GM19193 (cell line): ENCODE measurements around the gene PCK1.

Experiments used
- POLR2A ChIP-seq: IDR thresholded peaks from 4 replicates; pipeline ENCODE4 v1.6.1; 2011; ENCODE audit not compliant: insufficient read depth, insufficient read length; ENCODE audit errors: extremely low read depth

PCK1 gene

DNA sequence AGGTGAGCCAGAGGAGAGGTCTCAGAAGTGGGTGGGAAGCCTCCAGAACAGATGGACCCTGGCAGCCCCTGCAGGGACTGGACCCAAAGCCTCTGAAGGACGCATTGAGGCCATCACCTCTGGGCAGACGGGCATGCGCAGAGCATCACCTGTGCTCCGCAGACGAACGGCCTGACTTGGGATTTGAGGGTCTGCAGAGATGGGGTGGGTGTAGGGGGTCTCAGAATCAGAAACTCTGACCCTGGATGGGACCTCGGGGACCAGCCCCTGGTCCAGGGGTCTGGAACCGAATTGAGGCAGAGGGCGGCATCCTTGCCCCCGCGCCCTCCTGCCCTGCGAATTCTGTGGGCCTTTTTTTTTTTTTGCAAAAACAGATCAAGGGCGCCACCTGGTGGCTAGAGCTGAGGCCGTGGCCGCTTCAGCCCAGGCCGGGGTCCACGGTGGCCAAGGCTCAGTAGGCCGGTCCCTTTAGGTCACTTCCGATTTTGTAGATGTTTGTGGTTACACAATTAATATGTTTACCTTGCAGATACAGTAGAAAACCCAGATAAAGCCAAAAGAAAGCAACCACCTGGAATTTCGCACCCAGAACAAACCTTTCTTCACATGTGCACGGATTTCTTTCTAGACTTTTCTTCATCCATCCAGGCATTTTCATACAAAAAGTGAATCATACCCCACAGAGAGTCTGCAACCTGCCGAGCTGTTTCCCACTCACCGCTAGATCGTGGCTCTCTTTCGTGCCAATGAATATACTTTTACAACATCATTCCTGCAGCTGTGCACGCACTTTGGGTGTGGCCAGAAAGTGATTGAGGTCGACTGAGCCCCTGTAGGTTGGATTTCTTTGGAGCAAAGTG lies 33.4 kb downstream of the PCK1 start:
- no peak for TF ChIP-seq POLR2A

DNA sequence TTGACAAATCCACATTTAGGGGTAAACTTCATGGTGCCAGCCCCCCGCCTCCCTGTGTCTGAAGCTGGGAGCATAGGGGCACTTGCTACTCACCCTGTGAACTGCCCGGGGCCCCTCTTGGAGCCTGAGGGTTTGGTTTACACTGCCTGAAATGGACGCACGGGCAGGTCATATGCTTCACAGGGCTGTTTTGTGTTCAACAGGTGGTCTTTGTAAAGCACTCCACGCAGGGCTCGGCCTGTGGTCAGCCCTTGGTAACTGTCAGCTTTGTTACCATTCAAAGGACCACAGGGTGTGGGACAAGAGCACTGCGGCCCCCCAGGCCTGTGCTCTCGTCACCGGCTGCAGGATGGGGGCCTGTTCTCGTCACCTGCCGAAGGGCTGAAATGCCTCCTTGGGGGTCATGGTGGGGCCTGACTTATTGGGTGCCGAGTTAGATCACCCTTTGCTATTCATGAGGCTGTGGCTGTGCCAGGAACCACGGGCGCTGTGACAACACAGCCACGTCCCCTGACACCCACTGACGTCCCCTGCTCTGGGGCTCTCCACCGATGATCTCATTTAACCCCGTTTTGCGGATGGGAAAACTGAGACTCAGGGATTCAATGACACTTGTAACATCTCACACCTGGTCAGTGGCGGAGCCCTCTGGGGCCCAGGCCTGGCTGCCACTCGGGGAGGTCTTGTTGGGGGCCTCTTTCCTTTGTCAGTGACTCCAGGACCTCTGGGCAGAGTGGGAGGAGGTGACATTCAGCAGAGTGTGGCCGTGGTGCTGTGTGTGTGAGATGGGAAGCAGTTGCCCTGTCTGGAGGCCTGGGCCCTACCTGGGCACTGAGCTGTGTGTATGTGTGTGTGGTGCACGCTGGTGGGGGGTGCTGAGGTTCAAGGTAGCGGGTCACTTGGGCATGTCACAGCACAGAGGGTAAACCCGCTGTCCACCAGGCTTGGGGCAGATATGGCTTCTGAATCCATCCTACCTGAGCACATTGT lies 34.4 kb downstream of the PCK1 start:
- no peak for TF ChIP-seq POLR2A

DNA sequence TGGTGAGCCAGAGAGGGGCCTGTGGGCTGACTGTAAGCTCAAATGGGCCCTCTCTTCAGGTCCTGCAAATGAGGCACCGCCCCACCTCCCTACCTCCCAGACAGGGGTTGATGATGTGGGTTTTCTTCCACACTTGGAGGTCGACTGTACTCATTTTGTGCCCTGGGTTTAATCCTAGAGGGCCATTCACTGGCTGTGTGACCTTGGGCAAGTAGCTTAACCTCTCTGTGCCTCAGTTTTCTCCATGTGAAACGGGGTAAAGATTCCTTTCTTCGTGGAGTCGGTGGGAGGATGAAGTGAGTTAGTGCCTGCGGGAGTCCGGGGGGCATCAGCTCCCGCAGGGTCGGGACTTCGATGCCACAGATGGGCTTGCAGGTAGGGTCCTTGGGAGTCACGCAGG lies 35.4 kb downstream of the PCK1 start:
- no peak for TF ChIP-seq POLR2A

DNA sequence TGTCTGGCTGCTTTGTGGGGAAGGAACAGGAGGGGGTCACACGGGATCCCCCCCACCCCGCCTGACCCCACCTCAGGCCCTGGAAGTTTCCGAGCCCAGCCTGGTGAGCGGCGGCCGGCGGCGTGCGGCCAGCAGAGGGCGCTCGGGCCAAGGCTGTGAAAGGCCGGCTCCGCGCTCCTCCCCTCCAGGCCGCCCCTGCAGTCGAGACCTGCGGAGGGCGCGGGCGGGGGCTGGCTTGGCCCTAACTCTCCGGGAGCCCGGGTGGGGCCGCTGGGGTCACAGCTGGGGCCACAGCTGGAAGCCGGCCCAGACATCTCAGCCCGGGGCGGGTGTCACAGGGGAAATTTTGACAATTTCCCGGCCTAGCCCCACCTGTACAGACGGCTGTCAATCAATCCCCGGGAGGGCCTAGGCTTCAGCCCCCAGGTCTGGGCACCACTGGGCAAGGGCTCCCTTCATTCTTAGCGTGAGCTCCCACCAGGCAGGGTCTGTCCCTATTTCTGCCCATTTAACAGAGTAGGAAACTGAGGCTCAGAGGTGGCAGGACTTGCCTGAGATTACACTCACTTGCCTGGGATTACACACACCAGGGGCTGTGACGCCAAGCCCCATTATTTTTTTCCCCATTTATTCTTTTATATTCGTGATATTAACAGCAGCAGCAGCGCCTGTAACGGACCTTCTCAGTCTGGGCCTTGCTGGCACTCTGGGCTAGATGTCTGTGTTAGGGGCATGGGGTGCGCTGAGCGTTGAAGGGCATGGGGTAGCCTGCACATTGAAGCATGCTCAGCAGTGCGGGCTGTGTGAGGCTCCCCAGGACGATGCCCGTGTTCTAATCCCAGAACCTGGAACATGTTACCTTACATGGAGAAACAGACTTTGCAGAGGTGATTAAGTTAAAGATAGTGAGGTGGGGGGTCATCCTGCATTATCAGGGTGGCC lies 36.4 kb downstream of the PCK1 start:
- no peak for TF ChIP-seq POLR2A

DNA sequence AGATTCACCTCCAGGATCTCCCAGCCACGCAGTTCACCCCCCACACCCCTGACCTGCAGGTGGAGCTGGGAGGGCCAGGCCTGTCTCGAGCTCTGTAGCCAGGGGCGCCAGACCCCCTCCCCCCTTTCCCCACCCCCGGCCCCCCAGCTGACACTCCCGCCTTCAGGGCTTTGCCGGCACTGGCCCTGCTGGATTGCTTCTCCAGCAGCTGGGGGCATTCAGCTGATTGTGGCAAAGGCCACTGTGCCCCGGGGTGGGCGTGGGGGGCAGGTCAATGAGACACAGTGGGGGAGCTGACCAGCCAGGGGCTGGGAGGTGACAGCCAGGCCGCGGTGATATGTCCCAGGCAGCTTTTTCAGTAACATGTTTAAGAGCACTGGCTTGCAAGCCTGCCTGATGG lies 37.1 kb downstream of the PCK1 start:
- TF ChIP-seq POLR2A, result no peak

DNA sequence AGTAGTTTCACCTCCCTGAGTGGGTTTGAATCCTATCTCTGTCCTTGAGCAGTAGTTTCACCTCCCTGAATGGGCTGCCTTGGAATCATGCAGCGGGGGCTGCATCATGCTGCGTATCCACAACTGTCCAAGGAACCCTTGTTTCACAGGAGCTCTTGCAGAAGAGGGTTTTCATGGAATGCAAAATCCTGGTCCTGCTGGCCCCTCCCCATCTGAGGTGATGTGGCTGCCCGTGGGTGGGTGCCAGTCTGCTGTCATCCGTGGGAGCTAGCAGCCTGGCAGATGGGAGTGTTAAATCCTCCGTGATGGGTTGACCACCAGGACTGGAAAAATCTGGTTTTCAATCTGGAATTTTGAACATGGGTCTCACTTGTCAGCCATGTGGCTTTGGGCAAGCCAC lies 37.6 kb downstream of the PCK1 start:
- TF ChIP-seq POLR2A, result no peak

DNA sequence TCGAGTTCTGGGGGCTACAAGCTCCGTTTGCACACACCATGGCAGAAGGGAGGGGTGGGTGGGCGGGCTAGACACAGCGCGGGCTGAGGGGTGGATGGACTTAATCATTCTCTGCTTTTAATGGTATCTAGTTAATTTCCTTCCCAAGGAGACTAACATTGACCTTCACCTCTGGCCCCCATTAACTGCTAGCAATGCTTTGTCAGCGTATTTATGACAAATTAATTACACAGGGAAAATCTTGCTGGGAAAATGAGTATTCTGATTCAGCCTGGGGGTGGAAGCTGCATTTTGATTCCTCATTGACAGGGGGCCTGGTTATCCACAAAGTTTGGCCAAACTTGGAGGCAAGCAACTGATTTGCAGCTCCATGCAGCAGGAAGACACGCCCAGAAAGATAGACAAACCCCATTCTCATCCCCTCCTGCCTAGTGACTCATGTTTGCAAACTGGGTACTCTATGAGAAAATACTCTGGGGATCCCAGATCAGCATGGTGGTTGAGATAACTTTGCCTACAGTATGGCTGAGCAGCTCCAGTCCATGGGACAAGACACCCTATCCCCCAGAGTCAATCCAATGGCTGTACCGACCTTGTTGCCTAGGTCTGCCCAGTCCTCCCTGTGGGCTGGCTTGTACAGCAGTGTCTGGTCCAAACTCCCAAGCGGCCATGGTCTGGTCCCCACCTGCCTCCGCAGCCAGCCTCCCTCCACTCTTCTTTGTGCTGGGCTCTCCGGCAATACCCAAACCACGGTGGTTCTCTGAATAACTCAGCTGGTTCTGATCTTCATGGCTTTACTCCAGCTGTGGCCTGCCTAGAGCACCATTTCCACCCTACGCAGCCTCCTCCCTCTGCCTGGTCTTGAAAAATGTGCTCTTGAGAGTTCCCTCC lies 39.7 kb downstream of the PCK1 start:
- no peak for TF ChIP-seq POLR2A

DNA sequence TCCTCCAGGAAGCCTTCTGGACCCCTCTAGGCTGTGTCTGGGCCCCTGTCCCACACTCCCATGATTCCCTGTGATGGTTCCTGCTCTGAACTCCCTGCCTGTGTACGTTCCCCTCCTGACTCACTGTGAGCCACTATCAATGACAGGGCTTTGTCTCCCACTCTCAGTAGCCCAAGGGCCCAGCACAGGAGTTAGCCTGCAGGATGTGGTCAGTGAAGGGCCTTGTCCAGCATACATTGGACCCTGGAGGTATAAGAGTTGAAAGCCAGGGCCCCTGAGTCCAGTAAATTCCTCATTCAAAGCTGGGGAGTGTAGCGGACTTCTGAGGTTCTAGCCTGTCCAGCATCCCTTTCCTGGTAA lies 40.3 kb downstream of the PCK1 start:
- TF ChIP-seq POLR2A, result no peak

DNA sequence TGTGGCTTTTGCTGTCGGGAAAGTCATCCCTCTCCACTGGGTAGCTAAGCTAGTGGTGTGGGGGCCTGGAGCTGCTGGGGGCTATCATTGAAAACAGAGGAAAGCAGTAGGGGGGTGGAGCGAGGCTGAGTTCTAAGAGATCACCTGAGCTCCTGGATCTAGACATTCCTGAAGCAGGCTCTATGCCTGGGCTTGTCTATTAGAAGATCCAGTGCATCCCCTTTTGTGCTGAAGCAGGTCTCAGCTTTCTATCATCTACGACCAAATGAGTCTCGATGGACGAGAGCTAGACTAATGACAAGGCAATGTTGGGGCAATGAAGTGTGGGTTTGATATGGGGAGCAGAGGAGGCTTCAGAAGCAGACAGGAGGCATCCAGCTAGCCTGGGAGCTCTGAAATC lies 40.8 kb downstream of the PCK1 start:
- no peak for TF ChIP-seq POLR2A

DNA sequence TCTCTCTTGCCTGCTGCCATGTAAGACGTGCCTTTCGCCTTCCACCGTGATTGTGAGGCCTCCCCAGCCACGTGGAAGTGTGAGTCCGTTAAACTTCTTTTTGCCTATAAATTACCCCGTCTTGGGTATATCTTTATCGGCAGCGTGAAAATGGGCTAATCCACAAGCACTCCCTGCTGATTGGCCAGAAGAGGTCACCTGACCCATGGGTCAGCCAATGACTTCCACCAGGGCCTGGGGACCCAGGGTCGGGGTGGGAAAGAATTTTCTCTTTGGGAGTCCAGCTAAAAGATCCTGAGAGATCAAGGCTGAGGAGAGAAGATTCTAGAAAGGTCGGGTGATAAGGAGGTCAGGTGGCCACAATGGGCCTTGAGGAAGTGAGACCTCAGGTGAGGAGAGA lies 42.2 kb downstream of the PCK1 start:
- no peak for TF ChIP-seq POLR2A

DNA sequence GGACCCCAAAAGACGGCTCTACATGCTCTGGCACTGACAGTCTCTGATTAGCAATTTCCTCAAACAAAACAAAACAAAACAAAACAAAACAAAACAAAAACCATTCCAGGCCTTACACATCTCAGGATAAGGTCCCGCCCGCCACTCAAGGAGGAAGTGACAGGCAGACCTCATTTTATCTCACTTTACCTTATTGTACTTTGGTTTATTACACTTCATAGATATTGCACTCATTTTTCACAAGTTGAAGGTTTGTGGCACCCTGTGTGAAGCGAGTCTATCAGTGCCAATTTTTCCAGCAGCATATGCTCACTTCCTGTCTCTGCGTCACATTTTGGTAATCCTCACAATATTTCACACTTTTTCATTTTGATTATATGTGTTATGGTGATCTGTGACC lies 44.1 kb downstream of the PCK1 start:
- TF ChIP-seq POLR2A, result no peak

DNA sequence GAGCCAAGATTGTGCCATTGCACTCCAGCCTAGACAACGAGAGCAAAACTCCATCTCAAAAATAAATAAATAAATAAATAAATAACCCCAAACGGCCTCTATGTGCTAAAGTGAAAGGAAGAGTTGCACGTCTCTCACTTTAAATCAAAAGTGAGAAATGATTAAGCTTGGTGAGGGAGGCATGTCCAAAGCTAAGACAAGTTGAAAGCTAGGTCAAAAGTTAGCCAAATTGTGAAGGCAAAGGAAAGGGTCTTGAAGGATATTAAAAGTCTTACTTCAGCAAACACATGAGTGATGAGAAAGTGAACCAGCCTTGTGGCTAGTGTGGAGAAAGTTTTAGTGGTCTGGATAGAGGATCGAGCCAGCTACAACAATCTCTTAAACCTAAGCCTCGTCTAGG lies 45.0 kb downstream of the PCK1 start:
- TF ChIP-seq POLR2A, result no peak

DNA sequence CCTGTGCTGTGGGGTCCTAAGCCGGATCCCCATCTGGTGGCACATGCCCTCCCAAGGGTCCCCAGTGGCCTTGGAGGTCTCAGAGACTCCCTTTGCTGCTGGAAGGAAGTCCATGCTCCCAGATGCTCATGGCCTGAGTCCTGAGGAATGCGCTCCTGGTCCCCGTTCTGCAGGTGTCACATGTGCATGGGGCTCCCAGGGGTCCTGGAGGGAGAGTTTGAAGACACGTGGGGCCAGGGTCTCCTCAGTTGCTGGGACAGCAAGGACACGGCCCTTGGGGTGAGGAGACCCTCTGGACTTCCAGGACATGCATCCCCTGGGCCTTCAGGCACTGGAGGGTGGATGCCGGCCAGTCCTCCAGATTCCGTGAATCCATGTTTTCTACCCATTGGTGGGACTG lies 47.6 kb downstream of the PCK1 start:
- no peak for TF ChIP-seq POLR2A

DNA sequence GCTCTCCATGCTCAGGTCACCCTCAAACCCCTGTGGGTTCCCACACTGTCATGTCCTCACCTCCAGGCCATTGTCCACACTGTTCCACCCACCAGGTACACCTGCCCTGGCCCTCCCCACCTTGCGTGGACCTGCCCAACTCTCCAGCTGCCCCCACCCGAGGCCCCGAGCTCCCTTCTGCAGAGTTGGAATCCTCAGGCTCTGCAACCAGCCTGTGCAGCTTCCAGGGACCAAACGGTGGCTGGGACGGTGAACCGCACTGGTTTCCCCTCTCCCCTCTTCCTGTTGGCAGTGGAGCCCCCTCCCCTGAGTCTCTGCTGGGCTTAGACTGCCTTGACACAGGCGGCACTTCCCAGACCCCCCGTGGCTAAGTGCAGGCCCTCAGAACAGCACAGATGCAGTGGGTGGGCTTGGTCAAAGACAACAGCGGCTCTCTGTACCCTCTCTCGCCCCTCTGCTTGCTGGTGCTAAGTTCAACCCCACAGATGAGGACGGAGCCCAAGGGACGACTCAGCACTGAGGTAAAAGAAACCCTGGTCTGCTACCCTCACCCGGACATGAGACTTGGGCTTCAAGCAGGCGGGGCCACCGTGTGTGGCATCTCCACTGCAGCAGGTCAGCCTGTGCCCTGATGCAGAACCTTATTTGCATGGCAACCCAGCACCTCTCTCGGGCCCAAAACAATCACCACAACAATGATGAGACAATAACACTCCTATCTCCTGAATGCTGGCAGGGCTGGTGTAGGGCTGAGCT lies 48.4 kb downstream of the PCK1 start:
- no peak for TF ChIP-seq POLR2A

DNA sequence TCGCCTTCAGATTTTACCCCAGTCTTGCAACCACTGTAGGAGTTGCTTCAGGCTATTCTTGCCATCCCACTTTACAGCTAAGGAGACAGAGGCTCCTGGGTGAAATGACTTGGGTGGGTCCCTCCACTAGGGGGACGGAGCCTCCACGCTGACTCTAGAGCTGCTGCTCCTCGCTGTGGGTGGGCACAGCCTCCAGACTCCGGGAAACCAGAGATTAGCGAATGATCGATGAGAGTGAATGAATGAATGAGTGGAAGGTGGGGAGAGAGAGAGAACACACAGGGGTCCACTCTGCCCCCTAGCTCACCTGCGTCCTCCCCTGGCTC lies 48.9 kb downstream of the PCK1 start:
- TF ChIP-seq POLR2A, result no peak
